ENCODE data around the gene ARHGAP19.
"Not testable (repeated sequence)": the region's sequence is repeated elsewhere in the genome, so short reads cannot be mapped to it uniquely, and the experiment has no call there.

ARHGAP19 gene

GRCh38 chr10:97273700-97274099 is 18.7 kb downstream of the ARHGAP19 start:
- TF ChIP-seq POLR2AphosphoS5 (IDR thresholded peaks at IDR 0.05; ENCODE audit: low read depth, low read length): no peak
- no peak for TF ChIP-seq POLR2A (IDR thresholded peaks at IDR 0.05; ENCODE audit: low read depth, low read length)
- no peak for TF ChIP-seq TAF1 (IDR thresholded peaks at IDR 0.05; ENCODE audit: borderline replicate concordance, low read depth, low read length)
- no peak for DNase-seq (ENCODE audit: insufficient read length)
- no peak for FAIRE-seq

- FAIRE-seq (no peak), DNase-seq (ENCODE audit: insufficient read length) (no peak)
- no peak for TF ChIP-seq POLR2AphosphoS5 (IDR thresholded peaks at IDR 0.05; ENCODE audit: low read depth, low read length)
- TF ChIP-seq TAF1 (IDR thresholded peaks at IDR 0.05; ENCODE audit: borderline replicate concordance, low read depth, low read length): no peak
- no peak for TF ChIP-seq POLR2A (IDR thresholded peaks at IDR 0.05; ENCODE audit: low read depth, low read length)
Observed at GRCh38 chr10:97270523-97271154, 21.8 kb downstream of the ARHGAP19 start.

GRCh38 chr10:97267671-97268070 is 24.8 kb downstream of the ARHGAP19 start:
- FAIRE-seq: no peak
- no peak for TF ChIP-seq POLR2AphosphoS5 (IDR thresholded peaks at IDR 0.05; ENCODE audit: low read depth, low read length)
- no peak for TF ChIP-seq TAF1 (IDR thresholded peaks at IDR 0.05; ENCODE audit: borderline replicate concordance, low read depth, low read length)
- no peak for TF ChIP-seq POLR2A (IDR thresholded peaks at IDR 0.05; ENCODE audit: low read depth, low read length)
- no peak for DNase-seq (ENCODE audit: insufficient read length)

- FAIRE-seq; DNase-seq (ENCODE audit: insufficient read length): not testable (repeated sequence)
Observed at GRCh38 chr10:97265095-97265494, 27.3 kb downstream of the ARHGAP19 start.

GRCh38 chr10:97263971-97264370 is 28.5 kb downstream of the ARHGAP19 start:
- no peak for FAIRE-seq
- no peak for DNase-seq (ENCODE audit: insufficient read length)
- TF ChIP-seq POLR2A (IDR thresholded peaks at IDR 0.05; ENCODE audit: low read depth, low read length): no peak
- TF ChIP-seq TAF1 (IDR thresholded peaks at IDR 0.05; ENCODE audit: borderline replicate concordance, low read depth, low read length): no peak
- no peak for TF ChIP-seq POLR2AphosphoS5 (IDR thresholded peaks at IDR 0.05; ENCODE audit: low read depth, low read length)

GRCh38 chr10:97261656-97262055 is 30.8 kb downstream of the ARHGAP19 start:
- DNase-seq (ENCODE audit: insufficient read length) (no peak), FAIRE-seq (no peak)
- no peak for TF ChIP-seq POLR2A (IDR thresholded peaks at IDR 0.05; ENCODE audit: low read depth, low read length)
- no peak for TF ChIP-seq TAF1 (IDR thresholded peaks at IDR 0.05; ENCODE audit: borderline replicate concordance, low read depth, low read length)
- TF ChIP-seq POLR2AphosphoS5 (IDR thresholded peaks at IDR 0.05; ENCODE audit: low read depth, low read length): no peak

GRCh38 chr10:97261183-97261582 is 31.3 kb downstream of the ARHGAP19 start:
- TF ChIP-seq POLR2AphosphoS5 (IDR thresholded peaks at IDR 0.05; ENCODE audit: low read depth, low read length) (no peak), POLR2A (IDR thresholded peaks at IDR 0.05; ENCODE audit: low read depth, low read length) (no peak), TAF1 (IDR thresholded peaks at IDR 0.05; ENCODE audit: borderline replicate concordance, low read depth, low read length) (no peak)
- no peak for FAIRE-seq
- DNase-seq (ENCODE audit: insufficient read length): no peak

GRCh38 chr10:97259119-97259518 is 33.3 kb downstream of the ARHGAP19 start:
- no peak for DNase-seq (ENCODE audit: insufficient read length)
- no peak for FAIRE-seq
- TF ChIP-seq POLR2A (IDR thresholded peaks at IDR 0.05; ENCODE audit: low read depth, low read length) (no peak), TAF1 (IDR thresholded peaks at IDR 0.05; ENCODE audit: borderline replicate concordance, low read depth, low read length) (no peak), POLR2AphosphoS5 (IDR thresholded peaks at IDR 0.05; ENCODE audit: low read depth, low read length) (no peak)

- no peak for FAIRE-seq
Observed at GRCh38 chr10:97256356-97256755, 36.1 kb downstream of the ARHGAP19 start.

GRCh38 chr10:97255512-97256293 is 36.7 kb downstream of the ARHGAP19 start:
- DNase-seq (ENCODE audit: insufficient read length) (no peak), FAIRE-seq (no peak)
- TF ChIP-seq TAF1 (IDR thresholded peaks at IDR 0.05; ENCODE audit: borderline replicate concordance, low read depth, low read length) (no peak), POLR2A (IDR thresholded peaks at IDR 0.05; ENCODE audit: low read depth, low read length) (no peak), POLR2AphosphoS5 (IDR thresholded peaks at IDR 0.05; ENCODE audit: low read depth, low read length) (no peak)

More at GRCh38 chr10:97256356-97256755, 36.1 kb downstream of the ARHGAP19 start:
- no peak for DNase-seq (ENCODE audit: insufficient read length)
- no peak for TF ChIP-seq TAF1 (IDR thresholded peaks at IDR 0.05; ENCODE audit: borderline replicate concordance, low read depth, low read length)
- TF ChIP-seq POLR2AphosphoS5 (IDR thresholded peaks at IDR 0.05; ENCODE audit: low read depth, low read length): no peak
- no peak for TF ChIP-seq POLR2A (IDR thresholded peaks at IDR 0.05; ENCODE audit: low read depth, low read length)

- TF ChIP-seq TAF1 (IDR thresholded peaks at IDR 0.05; ENCODE audit: borderline replicate concordance, low read depth, low read length) (no peak), POLR2AphosphoS5 (IDR thresholded peaks at IDR 0.05; ENCODE audit: low read depth, low read length) (no peak), POLR2A (IDR thresholded peaks at IDR 0.05; ENCODE audit: low read depth, low read length) (no peak)
- no peak for FAIRE-seq
- DNase-seq (ENCODE audit: insufficient read length): no peak
Observed at GRCh38 chr10:97254694-97255093, 37.7 kb downstream of the ARHGAP19 start.

GRCh38 chr10:97250952-97251351 is 41.5 kb downstream of the ARHGAP19 start:
- FAIRE-seq: no peak
- no peak for DNase-seq (ENCODE audit: insufficient read length)
- TF ChIP-seq POLR2AphosphoS5 (IDR thresholded peaks at IDR 0.05; ENCODE audit: low read depth, low read length): no peak
- TF ChIP-seq POLR2A (IDR thresholded peaks at IDR 0.05; ENCODE audit: low read depth, low read length): no peak
- TF ChIP-seq TAF1 (IDR thresholded peaks at IDR 0.05; ENCODE audit: borderline replicate concordance, low read depth, low read length): no peak

Data from GM12892 (cell line).